ENCODE data around the gene PKNOX2. TPM values are rescaled to one million over a fixed set of nuclear protein-coding genes. Genes with fewer than 3 reads are reported as not detected.
A peak's percentile ranks its signal among the peaks of the same experiment; 100 is the strongest.

PKNOX2 gene
- total and polyA plus RNA-seq, 7 donors: 0.23 to 4.7 (median 1.4) TPM

- Histone ChIP-seq H3K4me1 (peaks cover 0 to 51% (median 22%) of the 10 kb centered on the region in 4 donors), H3K4me3 (peak overlapping the region; percentile 48 to 71 (median 62)), H3K27me3 (no peaks in the 10 kb centered on the region), H3K9me3 (no peaks in the 10 kb centered on the region), H3K27ac (peak overlapping the region; percentile 81 to 87 (median 86)), H3K36me3 (no peaks in the 10 kb centered on the region)
- 16 to 18% methylated on average over 16 of the region's 16 CpGs for WGBS, 2 donors
- peak; percentile 59 for DNase-seq
- TF ChIP-seq CTCF (IDR thresholded peaks at IDR 0.05): no peak
- TF ChIP-seq POLR2AphosphoS5 (IDR thresholded peaks at IDR 0.05): no peak
- no peak for TF ChIP-seq POLR2A (IDR thresholded peaks at IDR 0.05)
- TF ChIP-seq EP300 (IDR thresholded peaks at IDR 0.05): no peak
- intact Hi-C loops (cut with DNase I): loop anchor here (5.0 kb wide), 1 partner anchor 55 kb away; no protein-coding TSS in a partner anchor
Observed at GRCh38 chr11:125166764-125167291, 2.3 kb downstream of the PKNOX2 start.

- WGBS, 2 donors: 22 to 24% methylated on average over 28 of the region's 28 CpGs
- peak overlapping the region; percentile 81 to 87 (median 86) for H3K27ac ChIP-seq
- H3K4me1 ChIP-seq: peaks cover 0 to 51% (median 22%) of the 10 kb centered on the region in 4 donors
- peak; percentile 77 for DNase-seq
- intact Hi-C loops (cut with DNase I): loop anchor here (5.0 kb wide), 1 partner anchor 55 kb away; no protein-coding TSS in a partner anchor
- H3K4me3 ChIP-seq: peak overlapping the region; percentile 48 to 71 (median 62)
- TF ChIP-seq POLR2AphosphoS5 (IDR thresholded peaks at IDR 0.05) (peak in 2 of 4 donors; percentile 67 to 72), POLR2A (IDR thresholded peaks at IDR 0.05) (no peak)
- H3K36me3 ChIP-seq: no peaks in the 10 kb centered on the region
- no peaks in the 10 kb centered on the region for H3K9me3 ChIP-seq
- no peaks in the 10 kb centered on the region for H3K27me3 ChIP-seq
Observed at GRCh38 chr11:125167292-125167953, 2.9 kb downstream of the PKNOX2 start.

DNA sequence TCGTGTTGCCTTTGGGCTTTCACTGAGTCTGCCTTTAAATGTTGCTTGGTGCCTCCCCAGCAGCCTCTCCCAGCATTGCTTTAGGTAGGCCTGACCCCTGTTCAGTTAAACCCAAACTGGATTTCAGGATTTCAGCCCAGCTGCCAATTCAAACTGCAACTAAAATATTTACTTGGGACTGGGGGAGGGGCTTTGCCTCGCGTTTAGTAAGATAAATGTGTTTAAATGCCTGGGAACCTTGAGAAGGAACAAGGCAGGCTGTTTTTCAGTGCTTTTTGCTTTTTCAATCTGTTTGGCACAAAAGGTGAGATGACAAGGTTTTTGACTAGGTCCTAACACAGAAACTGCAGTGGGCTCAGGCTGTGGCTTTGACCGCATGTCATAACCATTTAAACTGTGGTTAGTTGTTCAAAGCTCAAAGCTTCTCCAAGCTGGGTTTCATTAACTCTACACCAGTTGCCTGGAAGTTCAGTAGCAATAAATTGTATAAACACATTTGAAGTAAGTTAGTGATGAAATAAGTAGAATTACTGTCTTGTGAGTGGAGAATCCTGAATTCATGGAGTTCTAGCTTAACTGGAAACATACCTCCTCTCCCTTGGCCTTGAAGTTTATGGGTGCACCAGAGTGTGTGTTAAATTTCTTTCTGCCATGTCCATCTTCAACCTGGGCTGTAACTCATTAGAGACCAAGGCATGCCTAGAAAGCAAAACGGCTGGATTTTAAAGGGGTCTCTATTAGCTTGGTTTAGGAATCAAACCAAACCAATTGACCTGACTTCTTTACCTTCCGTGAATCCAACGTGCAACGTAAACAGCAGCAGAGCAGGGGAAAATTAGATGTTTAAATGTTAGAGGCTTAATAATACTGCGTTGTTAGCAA is 3.6 kb downstream of the PKNOX2 start:
- WGBS, 2 donors: 54% methylated on average over 9 of the region's 9 CpGs
- TF ChIP-seq POLR2A (IDR thresholded peaks at IDR 0.05) (no peak), EP300 (IDR thresholded peaks at IDR 0.05) (no peak), POLR2AphosphoS5 (IDR thresholded peaks at IDR 0.05) (no peak), CTCF (IDR thresholded peaks at IDR 0.05) (no peak)
- no peaks in the 10 kb centered on the region for H3K9me3 ChIP-seq
- H3K36me3 ChIP-seq: no peaks in the 10 kb centered on the region
- H3K27ac ChIP-seq: peak overlapping the region; percentile 81 to 87 (median 86)
- H3K27me3 ChIP-seq: no peaks in the 10 kb centered on the region
- peaks cover 0 to 51% (median 22%) of the 10 kb centered on the region in 4 donors for H3K4me1 ChIP-seq
- no peak overlapping the region for H3K4me3 ChIP-seq
- DNase-seq: no peak
- intact Hi-C loops (cut with DNase I): loop anchor here (5.0 kb wide), 1 partner anchor 54 kb away; no protein-coding TSS in a partner anchor

DNA sequence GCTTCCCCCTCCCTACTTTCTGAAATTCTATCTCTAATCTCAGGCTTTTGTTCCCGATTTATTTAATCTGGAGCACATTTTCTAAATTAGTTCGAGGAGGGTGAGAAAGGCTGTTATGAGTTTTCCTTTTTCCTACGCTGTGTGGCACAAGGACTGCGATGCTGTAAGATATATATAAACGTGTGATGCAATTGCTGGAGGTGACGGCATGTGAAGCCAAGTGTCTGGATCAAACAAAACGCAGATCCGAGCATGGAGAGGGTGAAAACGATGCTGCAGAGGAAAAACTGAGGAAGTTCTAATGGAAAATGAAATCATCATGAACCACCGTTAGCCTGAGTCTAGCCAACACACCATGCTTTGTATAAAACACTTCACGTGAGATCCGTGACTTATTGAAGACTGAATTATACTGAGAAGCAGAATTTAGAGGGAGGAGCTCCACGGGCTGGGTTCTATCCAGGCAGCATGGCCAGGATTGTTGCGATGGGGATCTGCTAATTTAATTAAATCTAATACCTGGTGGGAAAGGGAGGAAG is 4.4 kb downstream of the PKNOX2 start:
- H3K4me1 ChIP-seq: peaks cover 0 to 44% (median 19%) of the 10 kb centered on the region in 4 donors
- H3K27ac ChIP-seq: peak overlapping the region; percentile 10 to 87 (median 86)
- H3K27me3 ChIP-seq: no peaks in the 10 kb centered on the region
- no peak for DNase-seq
- intact Hi-C loops (cut with DNase I): loop anchor here (5.0 kb wide), 1 partner anchor 53 kb away; no protein-coding TSS in a partner anchor
- H3K36me3 ChIP-seq: no peaks in the 10 kb centered on the region
- no peak overlapping the region for H3K4me3 ChIP-seq
- H3K9me3 ChIP-seq: no peaks in the 10 kb centered on the region
- WGBS, 2 donors: 57 to 71% methylated on average over 14 of the region's 14 CpGs
- TF ChIP-seq CTCF (IDR thresholded peaks at IDR 0.05) (no peak), POLR2AphosphoS5 (IDR thresholded peaks at IDR 0.05) (peak; percentile 14 to 58 (median 36))

All from sigmoid colon (tissue), 7 donors.